Measurements from ENCODE around the gene BAHD1.

Gene BAHD1

DNA sequence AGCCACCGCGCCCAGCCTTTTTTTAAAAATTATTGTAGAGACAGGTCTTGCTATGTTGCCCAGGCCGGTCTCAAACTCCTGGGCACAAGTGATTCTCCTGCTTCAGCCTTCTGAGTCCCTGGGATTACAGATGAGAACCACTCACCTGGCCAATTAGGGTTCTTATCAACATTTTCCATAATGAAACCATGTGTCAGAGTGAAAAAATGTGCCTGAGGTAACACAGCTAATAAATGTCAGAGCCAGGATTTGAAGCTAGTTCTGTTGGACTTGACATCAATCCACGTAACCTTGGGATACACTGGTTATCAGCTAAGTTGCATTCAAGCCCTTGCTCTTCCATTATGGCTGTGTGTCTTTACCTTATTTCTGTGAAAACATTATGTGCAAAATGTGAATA is 59.2 kb downstream of the BAHD1 start:
- Histone ChIP-seq H3K4me2 (ENCODE audit: insufficient read depth, low read length, poor library complexity, severe bottlenecking) (no peak overlapping the region), H4K91ac (ENCODE audit: low read depth, low read length, poor library complexity) (no peak overlapping the region), H4K8ac (ENCODE audit: low read depth, low read length) (no peak overlapping the region), H3K79me1 (ENCODE audit: low read depth, low read length) (no peaks in the 10 kb centered on the region), H3K18ac (ENCODE audit: low read length) (no peak overlapping the region), H2BK5ac (ENCODE audit: low read length) (no peak overlapping the region), H2BK15ac (ENCODE audit: low read length) (no peak overlapping the region), H3K4me3 (ENCODE audit: low read length in 2 of 2) (no peak overlapping the region), H2AK5ac (ENCODE audit: low read depth, low read length) (no peak overlapping the region), H3K9ac (ENCODE audit: low read depth, low read length, poor library complexity) (no peak overlapping the region), H3K4ac (ENCODE audit: low read length) (no peak overlapping the region), H3K4me1 (ENCODE audit: control insufficient read depth in 2 of 2, insufficient read depth in 1 of 2, low read depth in 1 of 2, low read length in 2 of 2) (no peaks in the 10 kb centered on the region), H3K23ac (ENCODE audit: low read depth, low read length, poor library complexity) (no peak overlapping the region), H3K27me3 (ENCODE audit: control insufficient read depth in 3 of 3, insufficient read depth in 3 of 3, low read depth in 1 of 3, low read length in 3 of 3) (peaks cover 0 to 18% (median 0%) of the 10 kb centered on the region in 3 experiments), H3K14ac (ENCODE audit: low read length) (no peak overlapping the region), H2BK12ac (ENCODE audit: low read length) (no peak overlapping the region), H2BK120ac (ENCODE audit: low read depth, low read length) (no peak overlapping the region), H2AFZ (ENCODE audit: low read length) (no peak overlapping the region), H3K27ac (replicated peaks; ENCODE audit: low read length) (no peak overlapping the region), H3K9me3 (replicated peaks in 1 of 2; ENCODE audit: control insufficient read depth in 2 of 2, insufficient read depth in 1 of 2, low read depth in 1 of 2, low read length in 2 of 2) (no peaks in the 10 kb centered on the region), H3K36me3 (replicated peaks in 1 of 2; ENCODE audit: control insufficient read depth in 2 of 2, insufficient read depth in 2 of 2, low read length in 2 of 2) (no peaks in the 10 kb centered on the region)
- WGBS, 2 donors (ENCODE audit: extremely low coverage in 2 of 2, insufficient read length in 2 of 2, insufficient replicate concordance in 1 of 2): no CpG with 5 or more reads among the region's 4 CpGs
- no peak for DNase-seq (ENCODE audit: low spot score)

DNA sequence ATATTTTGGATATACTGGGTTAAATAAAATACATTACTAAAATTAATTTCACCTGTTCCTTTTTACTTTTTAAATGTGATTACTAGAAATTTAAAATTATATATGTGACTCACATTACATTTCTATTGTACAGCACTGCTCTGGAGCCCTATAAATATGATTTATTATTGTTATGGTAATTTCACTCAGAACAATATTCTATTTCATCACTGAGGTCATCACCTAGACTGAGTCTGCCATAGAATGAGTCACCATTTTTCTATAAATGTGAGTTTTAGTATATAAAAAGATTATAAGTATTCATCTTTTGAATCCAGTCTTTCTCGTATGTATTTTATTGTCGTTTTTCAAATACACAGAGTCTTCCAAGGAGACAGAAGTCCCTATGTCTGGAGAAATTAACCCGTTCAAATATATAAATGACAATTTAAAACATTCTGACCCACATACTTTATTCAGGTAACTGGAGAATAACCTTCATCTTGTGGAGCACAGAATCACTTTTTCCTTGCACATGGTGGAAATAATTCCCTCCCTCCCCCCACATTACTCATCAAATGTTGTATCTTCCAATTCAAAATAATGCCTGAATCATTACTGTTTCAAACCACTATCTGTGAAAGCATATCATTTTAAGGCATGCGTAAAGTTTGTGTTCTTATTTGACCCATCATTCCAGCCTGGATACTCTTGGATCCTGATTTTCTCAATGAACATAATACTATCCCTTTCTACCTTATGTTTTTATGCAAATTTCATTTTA is 60.0 kb downstream of the BAHD1 start:
- no CpG with 5 or more reads among the region's 4 CpGs for WGBS, 2 donors (ENCODE audit: extremely low coverage in 2 of 2, insufficient read length in 2 of 2, insufficient replicate concordance in 1 of 2)
- Histone ChIP-seq H3K23ac (ENCODE audit: low read depth, low read length, poor library complexity) (no peak overlapping the region), H3K4me1 (ENCODE audit: control insufficient read depth in 2 of 2, insufficient read depth in 1 of 2, low read depth in 1 of 2, low read length in 2 of 2) (no peaks in the 10 kb centered on the region), H3K27me3 (ENCODE audit: control insufficient read depth in 3 of 3, insufficient read depth in 3 of 3, low read depth in 1 of 3, low read length in 3 of 3) (peaks cover 0 to 21% (median 0%) of the 10 kb centered on the region in 3 experiments), H3K4me3 (ENCODE audit: low read length in 2 of 2) (no peak overlapping the region), H3K36me3 (replicated peaks in 1 of 2; ENCODE audit: control insufficient read depth in 2 of 2, insufficient read depth in 2 of 2, low read length in 2 of 2) (no peaks in the 10 kb centered on the region), H2BK5ac (ENCODE audit: low read length) (no peak overlapping the region), H3K9me3 (replicated peaks in 1 of 2; ENCODE audit: control insufficient read depth in 2 of 2, insufficient read depth in 1 of 2, low read depth in 1 of 2, low read length in 2 of 2) (no peaks in the 10 kb centered on the region), H3K79me1 (ENCODE audit: low read depth, low read length) (no peaks in the 10 kb centered on the region), H3K4ac (ENCODE audit: low read length) (no peak overlapping the region), H3K4me2 (ENCODE audit: insufficient read depth, low read length, poor library complexity, severe bottlenecking) (no peak overlapping the region), H3K9ac (ENCODE audit: low read depth, low read length, poor library complexity) (no peak overlapping the region), H2BK12ac (ENCODE audit: low read length) (no peak overlapping the region), H4K8ac (ENCODE audit: low read depth, low read length) (no peak overlapping the region), H3K27ac (replicated peaks; ENCODE audit: low read length) (no peak overlapping the region), H2AK5ac (ENCODE audit: low read depth, low read length) (no peak overlapping the region), H4K91ac (ENCODE audit: low read depth, low read length, poor library complexity) (no peak overlapping the region), H2BK15ac (ENCODE audit: low read length) (no peak overlapping the region), H3K14ac (ENCODE audit: low read length) (no peak overlapping the region), H2BK120ac (ENCODE audit: low read depth, low read length) (no peak overlapping the region), H2AFZ (ENCODE audit: low read length) (no peak overlapping the region), H3K18ac (ENCODE audit: low read length) (no peak overlapping the region)
- DNase-seq (ENCODE audit: low spot score): no peak

DNA sequence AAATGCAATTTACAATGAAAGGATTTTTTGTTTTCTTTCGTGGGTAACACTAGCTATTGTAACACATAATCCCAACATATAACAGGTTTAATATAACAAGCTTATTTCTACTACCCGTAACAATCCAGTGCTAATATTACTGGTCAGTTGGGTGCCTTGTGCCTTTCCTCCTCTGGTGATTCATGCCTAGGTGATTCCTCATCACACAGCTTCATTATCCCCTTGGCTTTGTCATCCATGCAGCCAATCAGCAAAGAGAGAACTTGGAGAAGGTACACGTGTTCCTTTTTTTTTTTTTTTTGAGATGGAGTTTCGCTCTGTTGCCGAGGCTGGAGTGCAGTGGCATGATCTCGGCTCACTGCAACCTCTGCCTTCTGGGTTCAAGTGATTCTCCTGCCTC is 60.7 kb downstream of the BAHD1 start:
- Histone ChIP-seq H3K4me2 (ENCODE audit: insufficient read depth, low read length, poor library complexity, severe bottlenecking) (no peak overlapping the region), H2AK5ac (ENCODE audit: low read depth, low read length) (no peak overlapping the region), H3K14ac (ENCODE audit: low read length) (no peak overlapping the region), H2AFZ (ENCODE audit: low read length) (no peak overlapping the region), H3K4me3 (ENCODE audit: low read length in 2 of 2) (no peak overlapping the region), H3K27ac (replicated peaks; ENCODE audit: low read length) (no peak overlapping the region), H3K4ac (ENCODE audit: low read length) (no peak overlapping the region), H2BK15ac (ENCODE audit: low read length) (no peak overlapping the region), H3K23ac (ENCODE audit: low read depth, low read length, poor library complexity) (no peak overlapping the region), H4K91ac (ENCODE audit: low read depth, low read length, poor library complexity) (no peak overlapping the region), H3K4me1 (ENCODE audit: control insufficient read depth in 2 of 2, insufficient read depth in 1 of 2, low read depth in 1 of 2, low read length in 2 of 2) (no peaks in the 10 kb centered on the region), H2BK120ac (ENCODE audit: low read depth, low read length) (no peak overlapping the region), H2BK12ac (ENCODE audit: low read length) (no peak overlapping the region), H3K27me3 (ENCODE audit: control insufficient read depth in 3 of 3, insufficient read depth in 3 of 3, low read depth in 1 of 3, low read length in 3 of 3) (peaks cover 0 to 24% (median 0%) of the 10 kb centered on the region in 3 experiments), H2BK5ac (ENCODE audit: low read length) (no peak overlapping the region), H3K18ac (ENCODE audit: low read length) (no peak overlapping the region), H4K8ac (ENCODE audit: low read depth, low read length) (no peak overlapping the region), H3K9ac (ENCODE audit: low read depth, low read length, poor library complexity) (no peak overlapping the region), H3K79me1 (ENCODE audit: low read depth, low read length) (no peaks in the 10 kb centered on the region), H3K9me3 (replicated peaks in 1 of 2; ENCODE audit: control insufficient read depth in 2 of 2, insufficient read depth in 1 of 2, low read depth in 1 of 2, low read length in 2 of 2) (no peaks in the 10 kb centered on the region), H3K36me3 (replicated peaks in 1 of 2; ENCODE audit: control insufficient read depth in 2 of 2, insufficient read depth in 2 of 2, low read length in 2 of 2) (no peaks in the 10 kb centered on the region)
- DNase-seq (ENCODE audit: low spot score): no peak
- WGBS, 2 donors (ENCODE audit: extremely low coverage in 2 of 2, insufficient read length in 2 of 2, insufficient replicate concordance in 1 of 2): no CpG with 5 or more reads among the region's 6 CpGs

DNA sequence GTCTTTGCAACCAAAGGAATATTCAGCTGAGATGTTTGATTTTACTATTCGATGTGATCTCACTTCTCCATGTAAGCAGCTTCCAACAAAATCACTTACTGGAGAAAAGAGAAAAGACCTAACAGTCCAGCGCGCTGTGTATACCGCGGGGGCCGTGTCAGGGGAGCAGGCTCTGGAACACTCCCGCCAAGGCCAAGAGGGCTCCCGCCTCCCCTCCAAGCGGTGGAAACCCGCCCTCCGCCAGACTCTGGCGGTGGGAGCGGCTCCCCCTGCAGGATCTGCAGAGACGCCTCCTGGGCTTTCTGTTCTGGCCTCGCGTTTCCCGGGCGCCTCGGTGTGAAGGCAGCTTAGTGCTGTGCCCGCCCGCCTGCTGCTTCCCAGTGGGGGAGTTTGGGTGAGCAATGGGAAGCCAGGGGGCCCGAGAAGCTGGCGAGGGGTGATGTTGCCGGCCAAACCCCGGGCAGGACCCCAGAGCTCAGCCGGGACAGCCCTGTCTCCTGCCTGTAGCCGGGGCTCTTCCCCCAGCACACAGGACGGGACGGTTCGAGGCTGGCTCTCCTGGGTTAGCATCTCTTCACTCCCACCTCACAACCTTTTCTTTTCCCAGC is 66.3 kb downstream of the BAHD1 start:
- peak; percentile 70 for DNase-seq (ENCODE audit: low spot score)
- no peak overlapping the region for H2BK15ac ChIP-seq (ENCODE audit: low read length)

More for the DNA sequence above, 66.3 kb downstream of the BAHD1 start:
- Histone ChIP-seq H3K36me3 (replicated peaks in 1 of 2; ENCODE audit: control insufficient read depth in 2 of 2, insufficient read depth in 2 of 2, low read length in 2 of 2) (no peaks in the 10 kb centered on the region), H4K8ac (ENCODE audit: low read depth, low read length) (no peak overlapping the region), H3K79me1 (ENCODE audit: low read depth, low read length) (no peaks in the 10 kb centered on the region), H2BK12ac (ENCODE audit: low read length) (no peak overlapping the region), H3K18ac (ENCODE audit: low read length) (peak overlapping the region; percentile 84), H2BK5ac (ENCODE audit: low read length) (no peak overlapping the region), H3K4ac (ENCODE audit: low read length) (no peak overlapping the region), H3K23ac (ENCODE audit: low read depth, low read length, poor library complexity) (peak overlapping the region; percentile 30), H2AK5ac (ENCODE audit: low read depth, low read length) (no peak overlapping the region), H3K9ac (ENCODE audit: low read depth, low read length, poor library complexity) (peak overlapping the region; percentile 18), H2AFZ (ENCODE audit: low read length) (peak overlapping the region; percentile 95), H3K4me2 (ENCODE audit: insufficient read depth, low read length, poor library complexity, severe bottlenecking) (peak overlapping the region; percentile 56), H3K4me1 (ENCODE audit: control insufficient read depth in 2 of 2, insufficient read depth in 1 of 2, low read depth in 1 of 2, low read length in 2 of 2) (peaks cover 5 to 8% of the 10 kb centered on the region in 2 donors), H3K4me3 (ENCODE audit: low read length in 2 of 2) (peak overlapping the region in 1 of 2 donors; percentile 36), H3K27me3 (ENCODE audit: control insufficient read depth in 3 of 3, insufficient read depth in 3 of 3, low read depth in 1 of 3, low read length in 3 of 3) (peaks cover 4 to 44% (median 28%) of the 10 kb centered on the region in 3 experiments), H2BK120ac (ENCODE audit: low read depth, low read length) (no peak overlapping the region), H3K27ac (replicated peaks; ENCODE audit: low read length) (no peak overlapping the region), H3K9me3 (replicated peaks in 1 of 2; ENCODE audit: control insufficient read depth in 2 of 2, insufficient read depth in 1 of 2, low read depth in 1 of 2, low read length in 2 of 2) (no peaks in the 10 kb centered on the region), H4K91ac (ENCODE audit: low read depth, low read length, poor library complexity) (no peak overlapping the region), H3K14ac (ENCODE audit: low read length) (no peak overlapping the region)
- no CpG with 5 or more reads among the region's 30 CpGs for WGBS, 2 donors (ENCODE audit: extremely low coverage in 2 of 2, insufficient read length in 2 of 2, insufficient replicate concordance in 1 of 2)
